ENCODE data around the gene OVOL1. TPM values are rescaled to one million over a fixed set of nuclear protein-coding genes. Genes with fewer than 3 reads are reported as not detected.
A peak's percentile ranks its signal among the peaks of the same experiment; 100 is the strongest.

The OVOL1 gene
- total and polyA plus RNA-seq, 11 donors, result not detected

DNA sequence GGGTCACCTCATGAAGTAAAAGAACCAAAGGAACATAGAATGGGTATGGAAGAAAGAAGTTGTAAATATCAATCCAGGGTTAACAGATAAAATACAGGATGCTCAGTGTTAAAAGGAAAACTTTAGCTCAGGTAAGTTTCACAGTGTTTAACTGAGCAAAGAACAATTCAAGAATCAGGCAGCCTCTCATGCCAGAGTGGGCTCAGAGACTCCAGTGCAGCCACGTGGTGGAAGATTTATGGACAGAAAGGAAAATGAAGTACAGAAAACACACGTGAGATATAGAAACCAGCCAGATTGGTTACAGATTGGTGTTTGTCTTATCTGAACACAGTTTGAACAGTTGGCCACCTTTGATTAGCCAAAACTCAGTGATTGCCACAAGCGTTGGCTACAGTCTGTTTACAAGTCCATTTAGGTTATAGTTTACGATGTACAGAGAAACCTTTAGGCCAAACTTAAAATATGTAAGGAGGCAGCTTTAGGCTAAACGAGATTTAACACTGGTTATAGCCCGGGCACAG is 15.2 kb upstream of the OVOL1 start:
- ATAC-seq (no peak), DNase-seq (no peak)
- WGBS, 4 donors, result 73 to 83% (median 80%) methylated on average over 6 of the region's 6 CpGs
- Histone ChIP-seq H3K4me1 (peaks cover 0 to 36% (median 0%) of the 10 kb centered on the region in 12 donors), H3K27me3 (no peaks in the 10 kb centered on the region), H3K4me3 (no peak overlapping the region), H3K27ac (no peak overlapping the region), H3K9me3 (no peaks in the 10 kb centered on the region), H3K36me3 (peaks cover 0 to 5% (median 1%) of the 10 kb centered on the region in 9 donors)
- intact Hi-C loops (cut with DNase I), result loop anchor here in 5 of 10 donors (5.0 to 10.0 kb wide), 6 partner anchors 39 to 157 kb away; partner anchors contain the start of genes KAT5 (in 1 of the 5), MAP3K11 (in 1 of the 5), PCNX3 (in 1 of the 5) and RNASEH2C (in 1 of the 5)
- no peak for TF ChIP-seq POLR2A (IDR thresholded peaks at IDR 0.05)
- TF ChIP-seq, protein P1, sequence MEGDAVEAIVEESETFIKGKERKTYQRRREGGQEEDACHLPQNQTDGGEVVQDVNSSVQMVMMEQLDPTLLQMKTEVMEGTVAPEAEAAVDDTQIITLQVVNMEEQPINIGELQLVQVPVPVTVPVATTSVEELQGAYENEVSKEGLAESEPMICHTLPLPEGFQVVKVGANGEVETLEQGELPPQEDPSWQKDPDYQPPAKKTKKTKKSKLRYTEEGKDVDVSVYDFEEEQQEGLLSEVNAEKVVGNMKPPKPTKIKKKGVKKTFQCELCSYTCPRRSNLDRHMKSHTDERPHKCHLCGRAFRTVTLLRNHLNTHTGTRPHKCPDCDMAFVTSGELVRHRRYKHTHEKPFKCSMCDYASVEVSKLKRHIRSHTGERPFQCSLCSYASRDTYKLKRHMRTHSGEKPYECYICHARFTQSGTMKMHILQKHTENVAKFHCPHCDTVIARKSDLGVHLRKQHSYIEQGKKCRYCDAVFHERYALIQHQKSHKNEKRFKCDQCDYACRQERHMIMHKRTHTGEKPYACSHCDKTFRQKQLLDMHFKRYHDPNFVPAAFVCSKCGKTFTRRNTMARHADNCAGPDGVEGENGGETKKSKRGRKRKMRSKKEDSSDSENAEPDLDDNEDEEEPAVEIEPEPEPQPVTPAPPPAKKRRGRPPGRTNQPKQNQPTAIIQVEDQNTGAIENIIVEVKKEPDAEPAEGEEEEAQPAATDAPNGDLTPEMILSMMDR (IDR thresholded peaks at IDR 0.05), result no peak

DNA sequence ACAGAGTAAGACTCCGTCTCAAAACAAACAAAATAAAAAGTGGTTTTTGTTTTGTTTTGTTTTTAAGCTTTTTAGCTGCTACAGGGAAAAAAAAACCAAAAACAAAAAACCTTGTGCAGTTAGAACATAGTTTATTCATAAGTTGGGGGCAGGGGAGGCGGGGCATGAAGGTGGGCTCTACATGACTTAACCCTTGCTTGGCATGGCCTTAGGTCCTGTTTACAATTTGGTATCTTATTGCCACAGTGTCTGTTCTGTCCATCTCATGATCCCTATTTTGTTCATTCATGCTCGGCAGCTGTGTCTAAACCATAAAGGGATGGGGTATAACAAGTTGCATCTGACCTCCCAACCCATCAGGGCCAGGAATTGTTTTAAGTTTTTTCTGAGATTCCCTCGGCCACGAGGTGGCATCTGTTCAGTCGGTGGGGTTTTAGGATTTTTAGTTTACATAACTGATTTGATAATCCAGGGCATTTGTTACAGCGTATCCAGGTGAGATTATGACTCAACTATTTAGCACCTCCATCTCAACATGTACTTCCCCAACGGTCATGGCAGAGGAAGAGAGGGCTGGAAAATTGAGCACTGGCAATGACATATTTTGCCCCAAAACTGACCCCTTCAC is 13.0 kb upstream of the OVOL1 start:
- Histone ChIP-seq H3K4me3 (no peak overlapping the region), H3K9me3 (no peaks in the 10 kb centered on the region), H3K27me3 (no peaks in the 10 kb centered on the region), H3K4me1 (peaks cover 0 to 59% (median 0%) of the 10 kb centered on the region in 12 donors), H3K27ac (no peak overlapping the region), H3K36me3 (peaks cover 0 to 27% (median 20%) of the 10 kb centered on the region in 9 donors)
- WGBS, 4 donors, result 75 to 85% (median 76%) methylated on average over 8 of the region's 8 CpGs
- DNase-seq (no peak), ATAC-seq (no peak)
- TF ChIP-seq, protein P1 (IDR thresholded peaks at IDR 0.05), result no peak
- no peak for TF ChIP-seq POLR2A (IDR thresholded peaks at IDR 0.05)
- intact Hi-C loops (cut with DNase I), result loop anchor here in 5 of 10 donors (5.0 to 10.0 kb wide), 6 partner anchors 42 to 159 kb away; partner anchors contain the start of genes KAT5 (in 1 of the 5), MAP3K11 (in 1 of the 5), PCNX3 (in 1 of the 5) and RNASEH2C (in 1 of the 5)

DNA sequence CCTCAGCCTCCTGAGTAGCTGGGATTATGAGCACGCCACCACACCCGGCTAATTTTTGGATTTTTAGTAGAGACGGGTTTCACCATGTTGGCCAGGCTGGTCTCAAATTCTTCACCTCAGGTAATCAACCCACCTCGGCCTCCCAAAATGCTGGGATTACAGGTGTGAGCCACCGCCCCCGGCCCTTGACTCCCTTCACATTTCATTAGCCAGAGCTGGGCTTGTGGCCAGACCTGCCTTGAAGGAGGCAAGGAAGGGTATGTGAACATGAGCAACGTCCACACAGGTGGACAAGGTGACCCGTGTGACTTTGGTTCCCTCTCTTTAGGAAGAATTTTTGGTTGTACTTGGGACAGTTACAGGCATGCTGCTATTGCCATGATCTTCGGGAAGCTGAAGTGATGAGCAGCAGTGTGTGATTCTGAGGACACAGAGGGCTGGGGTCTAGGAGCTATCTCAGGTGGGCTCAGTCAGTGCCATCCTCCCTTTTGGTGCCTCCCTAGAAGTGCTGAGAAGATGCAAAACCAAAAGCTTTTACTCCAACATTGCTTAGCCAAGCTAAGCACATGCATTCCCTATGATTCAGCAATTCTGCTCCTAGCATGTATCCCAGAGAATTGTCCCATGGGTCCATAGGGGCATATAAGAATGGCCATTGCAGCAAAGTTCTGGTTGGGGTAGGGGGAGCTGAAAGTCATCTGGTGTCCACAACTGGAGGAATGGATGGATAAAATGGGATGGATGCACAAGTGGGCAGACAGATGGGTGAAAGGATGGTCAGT is 12.1 kb upstream of the OVOL1 start:
- WGBS, 4 donors, result 84 to 93% (median 89%) methylated on average over 9 of the region's 9 CpGs
- no peak for DNase-seq
- Histone ChIP-seq H3K27ac (peak overlapping the region in 1 of 12 donors; percentile 82), H3K9me3 (no peaks in the 10 kb centered on the region), H3K4me1 (peaks cover 0 to 61% (median 8%) of the 10 kb centered on the region in 12 donors), H3K4me3 (no peak overlapping the region), H3K36me3 (peaks cover 0 to 32% (median 23%) of the 10 kb centered on the region in 9 donors), H3K27me3 (no peaks in the 10 kb centered on the region)
- no peak for ATAC-seq
- intact Hi-C loops (cut with DNase I), result loop anchor here in 6 of 10 donors (5.0 to 10.0 kb wide), 9 partner anchors 38 to 213 kb away; partner anchors contain the start of genes KAT5 (in 2 of the 6), MAP3K11 (in 1 of the 6), PCNX3 (in 1 of the 6) and RNASEH2C (in 1 of the 6)
- TF ChIP-seq, protein P1 (IDR thresholded peaks at IDR 0.05), result no peak
- TF ChIP-seq POLR2A (IDR thresholded peaks at IDR 0.05), result no peak

All from heart left ventricle (tissue), 16 donors.